ENCODE results near the gene FOXI3. TPM values are rescaled to one million over a fixed set of nuclear protein-coding genes. Genes with fewer than 3 reads are reported as not detected.

The FOXI3 gene
- not detected in 2 replicates for total RNA-seq

GRCh38 chr2:88452565-88452905 lies at the start of gene FOXI3:
Gene FOXI3, minus strand, starts transcription at chr2:88452693. Its CDS starts 158 bp downstream, at chr2:88452535.

Other genes starting within 250 kb of the FOXI3 start
- gene EIF2AK3, start 174.8 kb upstream of the FOXI3 start, total RNA-seq = 17.5 and 27.0 TPM in 2 replicates
- 15.9 and 16.1 TPM in 2 replicates for gene RPIA, start 239.0 kb upstream of the FOXI3 start, total RNA-seq